ENCODE data around the gene HADH. TPM values are rescaled to one million over a fixed set of nuclear protein-coding genes. Genes with fewer than 3 reads are reported as not detected.
"Not testable (repeated sequence)": the region's sequence is repeated elsewhere in the genome, so short reads cannot be mapped to it uniquely, and the experiment has no call there.

Gene HADH
- total RNA-seq, 1 donor from 2014 or later, result 24.2 TPM

- H3K4me1 ChIP-seq (ENCODE audit: insufficient read depth, low read length), result peaks cover 6% of the 10 kb centered on the region
- no peaks in the 10 kb centered on the region for H3K27me3 ChIP-seq (ENCODE audit: insufficient read depth, low read length)
- DNase-seq (ENCODE audit: low read depth) (no peak), FAIRE-seq (no peak)
- H3K4me1 Mint-ChIP-seq (ENCODE audit: low read depth, unreplicated experiment), result peaks cover 17% of the 10 kb centered on the region
- H3K27ac ChIP-seq (ENCODE audit: low read depth, low read length), result no peak overlapping the region
- no peak overlapping the region for H3K27ac Mint-ChIP-seq (ENCODE audit: unreplicated experiment)
- H2AFZ ChIP-seq (ENCODE audit: low read depth, low read length), result no peak overlapping the region
- H3K4me2 ChIP-seq (ENCODE audit: low read length), result no peak overlapping the region
- peaks cover 12% of the 10 kb centered on the region for H3K36me3 Mint-ChIP-seq (ENCODE audit: low read depth, unreplicated experiment)
- no peaks in the 10 kb centered on the region for H3K79me2 ChIP-seq (ENCODE audit: insufficient read depth, low read length)
- H3K9me3 Mint-ChIP-seq (ENCODE audit: unreplicated experiment), result no peaks in the 10 kb centered on the region
- no peaks in the 10 kb centered on the region for H3K9me3 ChIP-seq (ENCODE audit: insufficient read depth, low read depth, low read length)
- H4K20me1 ChIP-seq (ENCODE audit: insufficient read depth, low read length), result no peaks in the 10 kb centered on the region
- TF ChIP-seq, protein P1, sequence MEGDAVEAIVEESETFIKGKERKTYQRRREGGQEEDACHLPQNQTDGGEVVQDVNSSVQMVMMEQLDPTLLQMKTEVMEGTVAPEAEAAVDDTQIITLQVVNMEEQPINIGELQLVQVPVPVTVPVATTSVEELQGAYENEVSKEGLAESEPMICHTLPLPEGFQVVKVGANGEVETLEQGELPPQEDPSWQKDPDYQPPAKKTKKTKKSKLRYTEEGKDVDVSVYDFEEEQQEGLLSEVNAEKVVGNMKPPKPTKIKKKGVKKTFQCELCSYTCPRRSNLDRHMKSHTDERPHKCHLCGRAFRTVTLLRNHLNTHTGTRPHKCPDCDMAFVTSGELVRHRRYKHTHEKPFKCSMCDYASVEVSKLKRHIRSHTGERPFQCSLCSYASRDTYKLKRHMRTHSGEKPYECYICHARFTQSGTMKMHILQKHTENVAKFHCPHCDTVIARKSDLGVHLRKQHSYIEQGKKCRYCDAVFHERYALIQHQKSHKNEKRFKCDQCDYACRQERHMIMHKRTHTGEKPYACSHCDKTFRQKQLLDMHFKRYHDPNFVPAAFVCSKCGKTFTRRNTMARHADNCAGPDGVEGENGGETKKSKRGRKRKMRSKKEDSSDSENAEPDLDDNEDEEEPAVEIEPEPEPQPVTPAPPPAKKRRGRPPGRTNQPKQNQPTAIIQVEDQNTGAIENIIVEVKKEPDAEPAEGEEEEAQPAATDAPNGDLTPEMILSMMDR (IDR thresholded peaks at IDR 0.05; ENCODE audit: insufficient read depth, low read depth, low read length), result no peak
- TF ChIP-seq EZH2 (IDR thresholded peaks at IDR 0.05; ENCODE audit: insufficient read depth, low read length), result no peak
- H3K27me3 Mint-ChIP-seq (ENCODE audit: low read depth, unreplicated experiment), result no peaks in the 10 kb centered on the region
- H3K4me3 Mint-ChIP-seq (ENCODE audit: unreplicated experiment), result no peak overlapping the region
- H3K4me3 ChIP-seq (ENCODE audit: insufficient read depth, low read depth, low read length), result no peak overlapping the region
- H3K9ac ChIP-seq (ENCODE audit: low read length), result no peak overlapping the region
- no peaks in the 10 kb centered on the region for H3K36me3 ChIP-seq (ENCODE audit: insufficient read depth, low read length)
Observed at GRCh38 chr4:108007984-108008383, 18.3 kb downstream of the HADH start.

- Histone ChIP-seq H3K4me3 (ENCODE audit: insufficient read depth, low read depth, low read length) (no peak overlapping the region), H2AFZ (ENCODE audit: low read depth, low read length) (no peak overlapping the region), H3K4me2 (ENCODE audit: low read length) (no peak overlapping the region), H3K79me2 (ENCODE audit: insufficient read depth, low read length) (no peaks in the 10 kb centered on the region), H3K27ac (ENCODE audit: low read depth, low read length) (no peak overlapping the region), H3K4me1 (ENCODE audit: insufficient read depth, low read length) (peaks cover 6% of the 10 kb centered on the region), H3K27me3 (ENCODE audit: insufficient read depth, low read length) (no peaks in the 10 kb centered on the region), H4K20me1 (ENCODE audit: insufficient read depth, low read length) (no peaks in the 10 kb centered on the region), H3K36me3 (ENCODE audit: insufficient read depth, low read length) (no peaks in the 10 kb centered on the region), H3K9ac (ENCODE audit: low read length) (no peak overlapping the region), H3K9me3 (ENCODE audit: insufficient read depth, low read depth, low read length) (no peaks in the 10 kb centered on the region)
- TF ChIP-seq EZH2 (IDR thresholded peaks at IDR 0.05; ENCODE audit: insufficient read depth, low read length), result no peak
- TF ChIP-seq, protein P1 (IDR thresholded peaks at IDR 0.05; ENCODE audit: insufficient read depth, low read depth, low read length), result no peak
- H3K36me3 Mint-ChIP-seq (ENCODE audit: low read depth, unreplicated experiment), result peaks cover 12% of the 10 kb centered on the region
- H3K4me1 Mint-ChIP-seq (ENCODE audit: low read depth, unreplicated experiment), result peaks cover 17% of the 10 kb centered on the region
- peak overlapping the region; percentile 49 for H3K27ac Mint-ChIP-seq (ENCODE audit: unreplicated experiment)
- DNase-seq (ENCODE audit: low read depth), result peak; percentile 51
- H3K4me3 Mint-ChIP-seq (ENCODE audit: unreplicated experiment), result no peak overlapping the region
- peak; percentile 49 for FAIRE-seq
- H3K27me3 Mint-ChIP-seq (ENCODE audit: low read depth, unreplicated experiment), result no peaks in the 10 kb centered on the region
- H3K9me3 Mint-ChIP-seq (ENCODE audit: unreplicated experiment), result no peaks in the 10 kb centered on the region
Observed at GRCh38 chr4:108008721-108009120, 19.0 kb downstream of the HADH start.

DNA sequence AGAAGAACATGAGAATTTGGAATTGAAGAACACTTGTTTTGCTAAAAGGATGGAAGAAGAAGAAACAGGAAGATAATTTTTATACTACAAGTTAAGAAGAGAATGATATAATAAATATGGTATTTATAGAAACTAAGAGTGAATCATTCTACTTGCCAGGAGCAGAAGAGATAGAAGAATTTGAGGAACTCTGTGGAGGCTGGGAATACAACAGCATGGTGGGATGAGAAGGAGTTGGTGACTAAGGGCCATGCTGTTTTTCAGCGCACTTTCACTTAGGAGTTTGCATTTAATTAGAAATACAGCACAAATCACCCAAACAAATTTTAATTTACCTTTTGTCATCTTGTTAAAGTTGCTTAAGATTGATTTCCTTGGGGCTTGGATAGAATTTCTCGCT lies 20.5 kb downstream of the HADH start:
- H3K27me3 ChIP-seq (ENCODE audit: insufficient read depth, low read length), result no peaks in the 10 kb centered on the region
- DNase-seq (ENCODE audit: low read depth) (peak; percentile 82), FAIRE-seq (no peak)
- H4K20me1 ChIP-seq (ENCODE audit: insufficient read depth, low read length), result no peaks in the 10 kb centered on the region
- Mint-ChIP-seq H3K9me3 (ENCODE audit: unreplicated experiment) (no peaks in the 10 kb centered on the region), H3K4me3 (ENCODE audit: unreplicated experiment) (peak overlapping the region; percentile 31), H3K36me3 (ENCODE audit: low read depth, unreplicated experiment) (peaks cover 12% of the 10 kb centered on the region), H3K27ac (ENCODE audit: unreplicated experiment) (peak overlapping the region; percentile 87), H3K27me3 (ENCODE audit: low read depth, unreplicated experiment) (no peaks in the 10 kb centered on the region), H3K4me1 (ENCODE audit: low read depth, unreplicated experiment) (peaks cover 12% of the 10 kb centered on the region)
- H3K36me3 ChIP-seq (ENCODE audit: insufficient read depth, low read length), result no peaks in the 10 kb centered on the region
- no peak overlapping the region for H3K9ac ChIP-seq (ENCODE audit: low read length)
- H3K9me3 ChIP-seq (ENCODE audit: insufficient read depth, low read depth, low read length), result no peaks in the 10 kb centered on the region
- H2AFZ ChIP-seq (ENCODE audit: low read depth, low read length), result no peak overlapping the region
- H3K27ac ChIP-seq (ENCODE audit: low read depth, low read length), result peak overlapping the region; percentile 30
- no peak for TF ChIP-seq EZH2 (IDR thresholded peaks at IDR 0.05; ENCODE audit: insufficient read depth, low read length)
- TF ChIP-seq, protein P1 (IDR thresholded peaks at IDR 0.05; ENCODE audit: insufficient read depth, low read depth, low read length), result no peak
- peak overlapping the region; percentile 24 for H3K4me2 ChIP-seq (ENCODE audit: low read length)
- peaks cover 6% of the 10 kb centered on the region for H3K4me1 ChIP-seq (ENCODE audit: insufficient read depth, low read length)
- no peaks in the 10 kb centered on the region for H3K79me2 ChIP-seq (ENCODE audit: insufficient read depth, low read length)
- H3K4me3 ChIP-seq (ENCODE audit: insufficient read depth, low read depth, low read length), result no peak overlapping the region

- H3K4me3 Mint-ChIP-seq (ENCODE audit: unreplicated experiment); H3K27me3 ChIP-seq (ENCODE audit: insufficient read depth, low read length); H3K27ac ChIP-seq (ENCODE audit: low read depth, low read length); H2AFZ ChIP-seq (ENCODE audit: low read depth, low read length); H3K9me3 ChIP-seq (ENCODE audit: insufficient read depth, low read depth, low read length); H3K4me1 ChIP-seq (ENCODE audit: insufficient read depth, low read length); H3K9ac ChIP-seq (ENCODE audit: low read length); H3K36me3 ChIP-seq (ENCODE audit: insufficient read depth, low read length); FAIRE-seq; H3K4me3 ChIP-seq (ENCODE audit: insufficient read depth, low read depth, low read length); H4K20me1 ChIP-seq (ENCODE audit: insufficient read depth, low read length); H3K9me3 Mint-ChIP-seq (ENCODE audit: unreplicated experiment); H3K27me3 Mint-ChIP-seq (ENCODE audit: low read depth, unreplicated experiment); H3K79me2 ChIP-seq (ENCODE audit: insufficient read depth, low read length); H3K4me2 ChIP-seq (ENCODE audit: low read length); DNase-seq (ENCODE audit: low read depth); H3K27ac Mint-ChIP-seq (ENCODE audit: unreplicated experiment): not testable (repeated sequence)
- Mint-ChIP-seq H3K4me1 (ENCODE audit: low read depth, unreplicated experiment) (peaks cover 12% of the 10 kb centered on the region), H3K36me3 (ENCODE audit: low read depth, unreplicated experiment) (peaks cover 16% of the 10 kb centered on the region)
Observed at GRCh38 chr4:108012382-108012781, 22.7 kb downstream of the HADH start.

Measured in astrocyte (in vitro differentiated cells and primary cell).